Activated CD4-positive, alpha-beta T cell treated with anti-CD3 and anti-CD28 coated beads, Interleukin-2, amount 10 ng/mL, durations not matched to agents 24 days and 14 days (primary cell): ENCODE results near the gene CPLX3. TPM values are rescaled to one million over a fixed set of nuclear protein-coding genes. Genes with fewer than 3 reads are reported as not detected.
A peak's percentile ranks its signal among the peaks of the same experiment; 100 is the strongest.

Experiments
- DNase-seq: peaks from one replicate; pipeline ENCODE4 v3.0.0; 2022
- H3K27ac Mint-ChIP-seq: one replicate; pipeline ENCODE4 v1.8.0; 2022; ENCODE audit warnings: mild to moderate bottlenecking, mixed read lengths
- H3K27me3 Mint-ChIP-seq: one replicate; pipeline ENCODE4 v1.8.0; 2022; ENCODE audit warnings: mixed read lengths
- H3K36me3 Mint-ChIP-seq: one replicate; pipeline ENCODE4 v1.8.0; 2022; ENCODE audit warnings: low read depth, mild to moderate bottlenecking, mixed read lengths
- H3K4me1 Mint-ChIP-seq: one replicate; pipeline ENCODE4 v1.8.0; 2021; ENCODE audit warnings: mixed read lengths
- H3K4me3 Mint-ChIP-seq: one replicate; pipeline ENCODE4 v1.8.0; 2022; ENCODE audit warnings: mild to moderate bottlenecking, moderate library complexity, mixed read lengths
- H3K9me3 Mint-ChIP-seq: one replicate; pipeline ENCODE4 v1.8.0; 2021; ENCODE audit warnings: mixed read lengths
- intact Hi-C: fragments of 100-400 bp; cut with micrococcal nuclease; formaldehyde crosslinking; loops from one replicate; pipeline ENCODE4 v1.15.1; 2023
- total RNA-seq: library from RNA; stranded (reverse); gene quantifications from 2 replicates; pipeline ENCODE4 v1.2.3, GENCODE V29; 2022

The CPLX3 gene
- total RNA-seq, 1 donor from 2014 or later, result 0.09 TPM

GRCh38 chr15:74863239-74864056, 37.0 kb downstream of the CPLX3 start:
- Mint-ChIP-seq H3K36me3 (peaks cover 33% of the 10 kb centered on the region), H3K4me3 (no peak overlapping the region)

GRCh38 chr15:74864296-74864695, 37.9 kb downstream of the CPLX3 start:
- Mint-ChIP-seq H3K4me1 (peaks cover 45% of the 10 kb centered on the region), H3K27me3 (no peaks in the 10 kb centered on the region), H3K36me3 (peaks cover 32% of the 10 kb centered on the region), H3K9me3 (no peaks in the 10 kb centered on the region), H3K27ac (peak overlapping the region; percentile 72), H3K4me3 (no peak overlapping the region)
- intact Hi-C loops, result no loop called here
- DNase-seq, result no peak

More at GRCh38 chr15:74863239-74864056, 37.0 kb downstream of the CPLX3 start:
- Mint-ChIP-seq H3K27me3 (no peaks in the 10 kb centered on the region), H3K27ac (peak overlapping the region; percentile 54), H3K4me1 (peaks cover 44% of the 10 kb centered on the region), H3K9me3 (no peaks in the 10 kb centered on the region)
- DNase-seq, result no peak
- intact Hi-C loops, result no loop called here

GRCh38 chr15:74865316-74865715, 38.9 kb downstream of the CPLX3 start:
- no peak for DNase-seq
- no peaks in the 10 kb centered on the region for H3K27me3 Mint-ChIP-seq
- peak overlapping the region; percentile 77 for H3K27ac Mint-ChIP-seq
- H3K9me3 Mint-ChIP-seq, result no peaks in the 10 kb centered on the region
- H3K4me3 Mint-ChIP-seq, result no peak overlapping the region
- H3K4me1 Mint-ChIP-seq, result peaks cover 53% of the 10 kb centered on the region
- H3K36me3 Mint-ChIP-seq, result peaks cover 41% of the 10 kb centered on the region
- intact Hi-C loops, result no loop called here

GRCh38 chr15:74866090-74866489, 39.7 kb downstream of the CPLX3 start:
- intact Hi-C loops, result no loop called here
- H3K27ac Mint-ChIP-seq, result no peak overlapping the region
- no peak overlapping the region for H3K4me3 Mint-ChIP-seq
- no peaks in the 10 kb centered on the region for H3K27me3 Mint-ChIP-seq
- peaks cover 61% of the 10 kb centered on the region for H3K4me1 Mint-ChIP-seq
- peaks cover 41% of the 10 kb centered on the region for H3K36me3 Mint-ChIP-seq
- no peak for DNase-seq
- no peaks in the 10 kb centered on the region for H3K9me3 Mint-ChIP-seq

GRCh38 chr15:74867466-74868038, 41.1 kb downstream of the CPLX3 start:
- Mint-ChIP-seq H3K4me3 (peak overlapping the region; percentile 48), H3K27me3 (no peaks in the 10 kb centered on the region)

GRCh38 chr15:74868059-74868458, 41.6 kb downstream of the CPLX3 start:
- no peak for DNase-seq
- H3K9me3 Mint-ChIP-seq, result no peaks in the 10 kb centered on the region
- peaks cover 69% of the 10 kb centered on the region for H3K4me1 Mint-ChIP-seq
- peak overlapping the region; percentile 48 for H3K4me3 Mint-ChIP-seq
- no peaks in the 10 kb centered on the region for H3K27me3 Mint-ChIP-seq
- peaks cover 47% of the 10 kb centered on the region for H3K36me3 Mint-ChIP-seq
- intact Hi-C loops, result no loop called here
- H3K27ac Mint-ChIP-seq, result peak overlapping the region; percentile 54

More at GRCh38 chr15:74867466-74868038, 41.1 kb downstream of the CPLX3 start:
- no peaks in the 10 kb centered on the region for H3K9me3 Mint-ChIP-seq
- peaks cover 44% of the 10 kb centered on the region for H3K36me3 Mint-ChIP-seq
- peaks cover 65% of the 10 kb centered on the region for H3K4me1 Mint-ChIP-seq
- no peak for DNase-seq
- intact Hi-C loops, result no loop called here
- peak overlapping the region; percentile 54 for H3K27ac Mint-ChIP-seq

- H3K9me3 Mint-ChIP-seq, result no peaks in the 10 kb centered on the region
- H3K27me3 Mint-ChIP-seq, result no peaks in the 10 kb centered on the region
- peaks cover 42% of the 10 kb centered on the region for H3K36me3 Mint-ChIP-seq
- peaks cover 69% of the 10 kb centered on the region for H3K4me1 Mint-ChIP-seq
- peak overlapping the region; percentile 84 for H3K27ac Mint-ChIP-seq
- peak overlapping the region; percentile 99 for H3K4me3 Mint-ChIP-seq
- DNase-seq, result no peak
- intact Hi-C loops, result no loop called here
Measured at GRCh38 chr15:74869372-74869725, 42.9 kb downstream of the CPLX3 start.

- H3K4me1 Mint-ChIP-seq, result peaks cover 66% of the 10 kb centered on the region
- H3K27me3 Mint-ChIP-seq, result no peaks in the 10 kb centered on the region
- no peaks in the 10 kb centered on the region for H3K9me3 Mint-ChIP-seq
- peaks cover 39% of the 10 kb centered on the region for H3K36me3 Mint-ChIP-seq
- peak; percentile 83 for DNase-seq
- peak overlapping the region; percentile 99 for H3K4me3 Mint-ChIP-seq
- intact Hi-C loops, result loop anchor here (1.0 kb wide), 1 partner anchor 25 kb away; no protein-coding TSS in a partner anchor
- H3K27ac Mint-ChIP-seq, result peak overlapping the region; percentile 84
Measured at GRCh38 chr15:74869726-74870407, 43.4 kb downstream of the CPLX3 start.

- no peak for DNase-seq
- no peaks in the 10 kb centered on the region for H3K9me3 Mint-ChIP-seq
- peaks cover 35% of the 10 kb centered on the region for H3K36me3 Mint-ChIP-seq
- H3K4me3 Mint-ChIP-seq, result peak overlapping the region; percentile 99
- H3K27me3 Mint-ChIP-seq, result no peaks in the 10 kb centered on the region
- peaks cover 63% of the 10 kb centered on the region for H3K4me1 Mint-ChIP-seq
- intact Hi-C loops, result loop anchor here (1.0 kb wide), 1 partner anchor 25 kb away; no protein-coding TSS in a partner anchor
- H3K27ac Mint-ChIP-seq, result peak overlapping the region; percentile 84
Measured at GRCh38 chr15:74870436-74871215, 44.2 kb downstream of the CPLX3 start.

GRCh38 chr15:74872702-74873035, 46.2 kb downstream of the CPLX3 start:
- H3K4me3 Mint-ChIP-seq, result peak overlapping the region; percentile 99
- H3K9me3 Mint-ChIP-seq, result no peaks in the 10 kb centered on the region
- peaks cover 26% of the 10 kb centered on the region for H3K36me3 Mint-ChIP-seq
- intact Hi-C loops, result loop anchor here (1.0 kb wide), 4 partner anchors 17 to 89 kb away; partner anchors contain the start of genes FAM219B and ULK3
- H3K27me3 Mint-ChIP-seq, result no peaks in the 10 kb centered on the region
- H3K27ac Mint-ChIP-seq, result peak overlapping the region; percentile 93
- H3K4me1 Mint-ChIP-seq, result peaks cover 49% of the 10 kb centered on the region
- DNase-seq, result no peak

- Mint-ChIP-seq H3K9me3 (no peaks in the 10 kb centered on the region), H3K27me3 (no peaks in the 10 kb centered on the region), H3K4me1 (peaks cover 44% of the 10 kb centered on the region), H3K27ac (peak within 1 kb of the TSS; percentile 93), H3K36me3 (peaks cover 20% of the 10 kb centered on the region), H3K4me3 (peak within 1 kb of the TSS; percentile 99)
- intact Hi-C loops, result loop anchor here (1.0 kb wide), 4 partner anchors 16 to 90 kb away; partner anchors contain the start of genes FAM219B and ULK3
- peak; percentile 96 for DNase-seq
Measured at GRCh38 chr15:74873036-74873755, 46.8 kb downstream of the CPLX3 start, which contains the start of gene SCAMP2. Gene SCAMP2 (minus strand): TSS chr15:74873365. CDS start chr15:74873255, 110 bp downstream.

- Mint-ChIP-seq H3K27ac (peak overlapping the region; percentile 93), H3K36me3 (peaks cover 16% of the 10 kb centered on the region), H3K4me1 (peaks cover 38% of the 10 kb centered on the region), H3K9me3 (no peaks in the 10 kb centered on the region), H3K4me3 (peak overlapping the region; percentile 99), H3K27me3 (no peaks in the 10 kb centered on the region)
- intact Hi-C loops, result loop anchor here (1.0 kb wide), 4 partner anchors 15 to 91 kb away; partner anchors contain the start of genes FAM219B and ULK3
- DNase-seq, result no peak
Measured at GRCh38 chr15:74873756-74874424, 47.5 kb downstream of the CPLX3 start.
